ENCODE data around the gene MS4A3.

DNA sequence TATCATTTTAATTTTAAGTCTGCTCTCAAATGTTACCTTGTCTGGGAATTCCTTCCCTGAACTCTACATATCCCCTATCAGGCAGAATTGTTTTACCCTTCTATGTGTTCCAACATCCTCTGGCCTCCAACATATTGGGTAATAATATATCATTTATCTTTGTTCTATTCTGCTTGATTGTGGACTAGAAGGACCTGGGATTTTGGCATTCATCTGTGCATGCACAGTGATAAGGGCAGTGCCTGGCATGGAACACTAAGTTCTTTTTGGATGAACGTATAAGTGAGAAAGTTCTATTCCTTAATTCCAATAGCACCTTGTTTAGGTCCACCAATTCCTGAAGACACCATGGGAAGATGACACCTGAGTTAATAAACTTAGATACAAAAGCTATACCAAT is 30.8 kb downstream of the MS4A3 start:
- TF ChIP-seq, protein P1, sequence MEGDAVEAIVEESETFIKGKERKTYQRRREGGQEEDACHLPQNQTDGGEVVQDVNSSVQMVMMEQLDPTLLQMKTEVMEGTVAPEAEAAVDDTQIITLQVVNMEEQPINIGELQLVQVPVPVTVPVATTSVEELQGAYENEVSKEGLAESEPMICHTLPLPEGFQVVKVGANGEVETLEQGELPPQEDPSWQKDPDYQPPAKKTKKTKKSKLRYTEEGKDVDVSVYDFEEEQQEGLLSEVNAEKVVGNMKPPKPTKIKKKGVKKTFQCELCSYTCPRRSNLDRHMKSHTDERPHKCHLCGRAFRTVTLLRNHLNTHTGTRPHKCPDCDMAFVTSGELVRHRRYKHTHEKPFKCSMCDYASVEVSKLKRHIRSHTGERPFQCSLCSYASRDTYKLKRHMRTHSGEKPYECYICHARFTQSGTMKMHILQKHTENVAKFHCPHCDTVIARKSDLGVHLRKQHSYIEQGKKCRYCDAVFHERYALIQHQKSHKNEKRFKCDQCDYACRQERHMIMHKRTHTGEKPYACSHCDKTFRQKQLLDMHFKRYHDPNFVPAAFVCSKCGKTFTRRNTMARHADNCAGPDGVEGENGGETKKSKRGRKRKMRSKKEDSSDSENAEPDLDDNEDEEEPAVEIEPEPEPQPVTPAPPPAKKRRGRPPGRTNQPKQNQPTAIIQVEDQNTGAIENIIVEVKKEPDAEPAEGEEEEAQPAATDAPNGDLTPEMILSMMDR (IDR thresholded peaks at IDR 0.05) = no peak
- TF ChIP-seq POLR2AphosphoS5 (IDR thresholded peaks at IDR 0.05) (no peak), POLR2A (IDR thresholded peaks at IDR 0.05; ENCODE audit: low read depth) (no peak), EP300 (IDR thresholded peaks at IDR 0.05) (no peak)
